Astrocyte (in vitro differentiated cells and primary cell): ENCODE results near the gene SSH2.

ENCODE experiments used
- CTCF ChIP-seq: IDR thresholded peaks from 2 replicates; pipeline ENCODE4 v1.5.1; 2011; ENCODE audit warnings: low read depth, mild to moderate bottlenecking, inconsistent platforms, low read length, moderate library complexity; ENCODE audit not compliant: insufficient read depth
- EZH2 ChIP-seq: IDR thresholded peaks from 2 replicates; pipeline ENCODE4 v1.6.1; 2012; ENCODE audit warnings: mild to moderate bottlenecking, low read length, inconsistent platforms; ENCODE audit not compliant: insufficient read depth

GRCh38 chr17:29581583-29582253 is 348.3 kb downstream of the SSH2 start:
- TF ChIP-seq CTCF, result no peak
- no peak for TF ChIP-seq EZH2
